DMS 273 treated with DMSO at 0.1 percent for 48 hours (cell line): ENCODE data around the gene TRPM1.

Experiments used
- DNase-seq: peaks from one replicate; lab custom pipeline; 2025; lab: John Stamatoyannopoulos, UW

TRPM1 gene

GRCh38 chr15:31016446-31016915, 85.0 kb downstream of the TRPM1 start:
- DNase-seq, result no peak

- DNase-seq, result no peak
These were observed 87.0 kb downstream of the TRPM1 start for GRCh38 chr15:31014608-31014925.

- no peak for DNase-seq
These were observed 87.5 kb downstream of the TRPM1 start for GRCh38 chr15:31013863-31014607.

GRCh38 chr15:31012455-31012854, 89.1 kb downstream of the TRPM1 start:
- no peak for DNase-seq

GRCh38 chr15:31010036-31010435, 91.5 kb downstream of the TRPM1 start:
- DNase-seq, result no peak

GRCh38 chr15:31005660-31006059, 95.9 kb downstream of the TRPM1 start:
- DNase-seq, result no peak

- no peak for DNase-seq
These were observed 97.2 kb downstream of the TRPM1 start for GRCh38 chr15:31004220-31004733.

- no peak for DNase-seq
These were observed 99.8 kb downstream of the TRPM1 start for GRCh38 chr15:31001702-31002101.

- DNase-seq, result no peak
These were observed 101.8 kb downstream of the TRPM1 start for GRCh38 chr15:30999729-31000128.

- DNase-seq, result no peak
These were observed 104.3 kb downstream of the TRPM1 start for GRCh38 chr15:30997270-30997669.

- no peak for DNase-seq
These were observed 109.2 kb downstream of the TRPM1 start for GRCh38 chr15:30992249-30992864.

- DNase-seq, result peak; percentile 19
These were observed 110.0 kb downstream of the TRPM1 start, which contains the start of gene MTMR10 for GRCh38 chr15:30991255-30992235. Gene MTMR10, minus strand, starts transcription at chr15:30991628. Its CDS starts 122 bp downstream, at chr15:30991506.

- no peak for DNase-seq
These were observed 110.9 kb downstream of the TRPM1 start for GRCh38 chr15:30990446-30991254.

- DNase-seq, result no peak
These were observed 111.5 kb downstream of the TRPM1 start for GRCh38 chr15:30990036-30990435.

GRCh38 chr15:30985081-30985531, 116.4 kb downstream of the TRPM1 start:
- no peak for DNase-seq

- no peak for DNase-seq
These were observed 117.0 kb downstream of the TRPM1 start for GRCh38 chr15:30984542-30984941.

GRCh38 chr15:30984118-30984517, 117.4 kb downstream of the TRPM1 start:
- no peak for DNase-seq

- no peak for DNase-seq
These were observed 122.1 kb downstream of the TRPM1 start for GRCh38 chr15:30979457-30979856.

GRCh38 chr15:30978328-30978727, 123.2 kb downstream of the TRPM1 start:
- no peak for DNase-seq

GRCh38 chr15:30974112-30974511, 127.4 kb downstream of the TRPM1 start:
- no peak for DNase-seq

GRCh38 chr15:30973379-30973778, 128.1 kb downstream of the TRPM1 start:
- DNase-seq, result no peak
